IMR-90 (cell line): ENCODE data around the gene TRIO. TPM values are rescaled to one million over a fixed set of nuclear protein-coding genes. Genes with fewer than 3 reads are reported as not detected.

ENCODE experiments used
- ATAC-seq: fragments of 200-7000 bp; cut with Tn5 transposase; 2 replicates; pipeline ENCODE4 v1.9.1; 2020; ENCODE audit warnings: low read depth, mild to moderate bottlenecking, moderate library complexity
- BruUV-seq: library from RNA; stranded (reverse); fragments of 400-500 nt; replicated peaks from 2 replicates; lab custom pipeline; 2021; lab: Mats Ljungman, UMichigan
- CTCF ChIA-PET: fragments of 300-600 bp; formaldehyde crosslinking; extraction: SDS; loops from one replicate; lab custom pipeline; 2021; ENCODE audit warnings: antibody characterized with exemption; lab: Yijun Ruan, JAX
- POLR2A ChIA-PET: fragments of 300-600 bp; sonication (Branson Sonifier 250); formaldehyde crosslinking; loops from one replicate; lab custom pipeline; 2022; ENCODE audit warnings: antibody characterized with exemption; ENCODE audit not compliant: unreplicated experiment; lab: Charles Lee
- DNase-seq: peaks from one replicate; pipeline ENCODE4 v3.0.0; 2013
- H2AFZ ChIP-seq: replicated peaks from 2 replicates; pipeline ENCODE3; 2013; ENCODE audit warnings: low read length, mild to moderate bottlenecking; ENCODE audit not compliant: poor library complexity
- H2AK5ac ChIP-seq: 2 replicates; pipeline ENCODE4 v1.6.1; 2013; ENCODE audit warnings: low read depth, low read length, inconsistent platforms
- H2AK9ac ChIP-seq: replicated peaks from 2 replicates; pipeline ENCODE3; 2013; ENCODE audit warnings: mild to moderate bottlenecking, low read depth, low read length, moderate library complexity; ENCODE audit not compliant: poor library complexity
- H2BK120ac ChIP-seq: 2 replicates; pipeline ENCODE4 v1.6.1; 2013; ENCODE audit warnings: low read depth, low read length, inconsistent platforms
- H2BK15ac ChIP-seq: 3 replicates; pipeline ENCODE4 v1.6.1; 2013; ENCODE audit warnings: low read depth, low read length, inconsistent platforms
- H2BK20ac ChIP-seq: 2 replicates; pipeline ENCODE4 v1.6.1; 2013; ENCODE audit warnings: low read depth, mild to moderate bottlenecking, inconsistent platforms, low read length, moderate library complexity
- H2BK5ac ChIP-seq: 2 replicates; pipeline ENCODE4 v1.6.1; 2013; ENCODE audit warnings: mild to moderate bottlenecking, low read depth, low read length, inconsistent platforms; ENCODE audit not compliant: poor library complexity, severe bottlenecking
- H3K14ac ChIP-seq: replicated peaks from 2 replicates; pipeline ENCODE4 v1.6.1; 2013; ENCODE audit warnings: low read depth, low read length, inconsistent platforms
- H3K18ac ChIP-seq: 2 replicates; pipeline ENCODE4 v1.6.1; 2013; ENCODE audit warnings: low read depth, low read length, control low read depth
- H3K23ac ChIP-seq: 2 replicates; pipeline ENCODE4 v1.6.1; 2013; ENCODE audit warnings: low read depth, low read length, inconsistent platforms
- H3K27ac ChIP-seq: 2 replicates; pipeline ENCODE4 v1.5.1; 2013; ENCODE audit warnings: mild to moderate bottlenecking, control low read depth, low read length; ENCODE audit not compliant: insufficient read depth
- H3K27me3 ChIP-seq: 2 replicates; pipeline ENCODE4 v1.6.1; 2013; ENCODE audit warnings: low read length; ENCODE audit not compliant: control insufficient read depth, insufficient read depth
- H3K36me3 ChIP-seq: 2 replicates; pipeline ENCODE4 v1.6.1; 2013; ENCODE audit warnings: low read length, mixed read lengths; ENCODE audit not compliant: control insufficient read depth, insufficient read depth
- H3K4ac ChIP-seq: 2 replicates; pipeline ENCODE4 v1.6.1; 2013; ENCODE audit warnings: low read depth, low read length, inconsistent platforms
- H3K4me1 ChIP-seq: 2 replicates; pipeline ENCODE4 v1.6.1; 2013; ENCODE audit warnings: low read length, mixed read lengths; ENCODE audit not compliant: control insufficient read depth, insufficient read depth
- H3K4me2 ChIP-seq: 2 replicates; pipeline ENCODE4 v1.6.1; 2013; ENCODE audit warnings: low read depth, mild to moderate bottlenecking, control low read depth, low read length, moderate library complexity
- H3K4me3 ChIP-seq: 2 replicates; pipeline ENCODE4 v1.5.1; 2013; ENCODE audit warnings: low read depth, mild to moderate bottlenecking, control low read depth, low read length, moderate library complexity; ENCODE audit not compliant: insufficient read depth
- H3K56ac ChIP-seq: 2 replicates; pipeline ENCODE4 v1.6.1; 2013; ENCODE audit warnings: low read length, inconsistent platforms; ENCODE audit not compliant: insufficient read depth; ENCODE audit errors: extremely low read depth
- H3K79me1 ChIP-seq, 2 experiments: 2 replicates each; pipeline ENCODE4 v1.6.1; 2013; ENCODE audit warnings: low read length in 2 of 2, inconsistent platforms in 1 of 2, low read depth in 1 of 2
- H3K9ac ChIP-seq: 2 replicates; pipeline ENCODE4 v1.6.1; 2013; ENCODE audit warnings: low read depth, low read length, control low read depth
- H3K9me1 ChIP-seq: 2 replicates; pipeline ENCODE4 v1.6.1; 2013; ENCODE audit warnings: low read length, inconsistent platforms; ENCODE audit not compliant: insufficient read depth
- H3K9me3 ChIP-seq: 2 replicates; pipeline ENCODE4 v1.6.1; 2013; ENCODE audit warnings: low read length; ENCODE audit not compliant: control insufficient read depth, insufficient read depth
- H4K20me1 ChIP-seq: 2 replicates; pipeline ENCODE4 v1.6.1; 2013; ENCODE audit warnings: low read length, inconsistent platforms; ENCODE audit not compliant: insufficient read depth
- H4K5ac ChIP-seq: 2 replicates; pipeline ENCODE4 v1.6.1; 2013; ENCODE audit warnings: mild to moderate bottlenecking, low read depth, low read length, control low read depth
- H4K8ac ChIP-seq, 2 experiments: 2 replicates each; pipeline ENCODE4 v1.6.1; 2013; ENCODE audit warnings: low read depth in 2 of 2, low read length in 2 of 2, control low read depth in 1 of 2, inconsistent platforms in 1 of 2
- H4K91ac ChIP-seq: 2 replicates; pipeline ENCODE4 v1.6.1; 2013; ENCODE audit warnings: low read depth, low read length, inconsistent platforms; ENCODE audit not compliant: insufficient read depth
- MAFK ChIP-seq: IDR thresholded peaks from 2 replicates; pipeline ENCODE4 v1.6.1; 2012; ENCODE audit warnings: low read depth, low read length, improper control_type of control experiment
- WGBS, 2 experiments: methylation state at CpG; one replicate each; pipeline versions ENCODE4 v1.1.5 to v1.1.7; 2013; ENCODE audit warnings: missing lambda C conversion rate in 2 of 2; ENCODE audit not compliant: insufficient read length in 1 of 2; ENCODE audit errors: extremely low coverage in 2 of 2; 5-methylcytosine and 5-hydroxymethylcytosine counted together
- dilution Hi-C: fragments of 300-500 bp; cut with HindIII; formaldehyde crosslinking; loops from one replicate; pipeline ENCODE4 v1.14.3; 2018; ENCODE audit warnings: low sequenced_read_pairs; ENCODE audit not compliant: unreplicated experiment
- in situ Hi-C: fragments of 300-500 bp; cut with MboI; formaldehyde crosslinking; loops from 3 replicates; pipeline ENCODE4 v1.14.3; 2019; ENCODE audit warnings: low sequenced_read_pairs, inconsistent platforms, mixed read lengths
- intact Hi-C: fragments of 100-400 bp; cut with micrococcal nuclease; formaldehyde crosslinking; loops from 2 replicates; pipeline ENCODE4 v1.10.0; 2022
- polyA plus RNA-seq, 3 experiments: library from polyadenylated mRNA; depleted of rRNA; stranded (reverse); fragments of >200 nt; gene quantifications; 2 replicates each; pipeline ENCODE4 v1.2.3, GENCODE V29; 2012; ENCODE audit warnings: low replicate concordance in 1 of 3
- total RNA-seq: library from RNA; depleted of rRNA; stranded (reverse); fragments of >200 nt; gene quantifications from 2 replicates; pipeline ENCODE4 v1.2.3, GENCODE V29; 2012
- TF ChIP-seq, protein P1 (sequence below): conservative IDR thresholded peaks from 2 replicates; pipeline ENCODE4 v1.5.1; 2012; ENCODE audit warnings: mild to moderate bottlenecking, low read depth, low read length, improper control_type of control experiment

TRIO gene
- total and polyA plus RNA-seq, 2 of the 4 experiments (the other 2 are of a cell fraction): 206 to 522 TPM

- Histone ChIP-seq H3K27ac (peak overlapping the region; percentile 75), H3K79me1 (peaks cover 0 to 41% of the 10 kb centered on the region in 2 experiments; a peak in 2 of 4 replicates), H3K56ac (peak overlapping the region; percentile 29; the same call in 1 of the 2 replicates), H3K18ac (peak overlapping the region; percentile 66; the same call in 1 of the 2 replicates), H3K9me3 (peaks cover 4% of the 10 kb centered on the region; the same call in 1 of the 2 replicates), H3K23ac (peak overlapping the region; percentile 61), H3K9me1 (peaks cover 36% of the 10 kb centered on the region), H3K4me1 (peaks cover 49% of the 10 kb centered on the region), H3K9ac (peak overlapping the region; percentile 60), H3K4me3 (no peak overlapping the region), H4K8ac (peak overlapping the region; percentile 25 to 70; a peak in 3 of 4 replicates), H4K20me1 (peaks cover 96% of the 10 kb centered on the region), H3K14ac (peak overlapping the region; percentile 70), H3K4me2 (peak overlapping the region; percentile 74), H3K36me3 (peaks cover 15% of the 10 kb centered on the region), H2BK5ac (peak overlapping the region; percentile 70), H3K27me3 (no peaks in the 10 kb centered on the region), H3K4ac (peak overlapping the region; percentile 69), H4K5ac (peak overlapping the region; percentile 45), H2AK9ac (no peak overlapping the region), H4K91ac (peak overlapping the region; percentile 50; the same call in 1 of the 2 replicates), H2AFZ (peak overlapping the region; percentile 13), H2BK15ac (0 out of 3 replicates have a peak overlapping the region, but pooled peaks have one; percentile 1), H2BK120ac (peak overlapping the region; percentile 9; the same call in 1 of the 2 replicates), H2BK20ac (no peak overlapping the region), H2AK5ac (peak overlapping the region; percentile 20; the same call in 1 of the 2 replicates)
- ChIA-PET CTCF (no interaction called here), POLR2A (no interaction called here)
- WGBS, 2 experiments: no CpG with 5 or more reads among the region's 11 CpGs
- BruUV-seq: no TSS peak
- intact Hi-C loops (no loop called here), in situ Hi-C loops (no loop called here), dilution Hi-C loops (no loop called here)
- DNase-seq (no peak), ATAC-seq (peak; percentile 5; the same call in 1 of the 2 replicates)
- no peak for TF ChIP-seq MAFK
- TF ChIP-seq, protein P1, sequence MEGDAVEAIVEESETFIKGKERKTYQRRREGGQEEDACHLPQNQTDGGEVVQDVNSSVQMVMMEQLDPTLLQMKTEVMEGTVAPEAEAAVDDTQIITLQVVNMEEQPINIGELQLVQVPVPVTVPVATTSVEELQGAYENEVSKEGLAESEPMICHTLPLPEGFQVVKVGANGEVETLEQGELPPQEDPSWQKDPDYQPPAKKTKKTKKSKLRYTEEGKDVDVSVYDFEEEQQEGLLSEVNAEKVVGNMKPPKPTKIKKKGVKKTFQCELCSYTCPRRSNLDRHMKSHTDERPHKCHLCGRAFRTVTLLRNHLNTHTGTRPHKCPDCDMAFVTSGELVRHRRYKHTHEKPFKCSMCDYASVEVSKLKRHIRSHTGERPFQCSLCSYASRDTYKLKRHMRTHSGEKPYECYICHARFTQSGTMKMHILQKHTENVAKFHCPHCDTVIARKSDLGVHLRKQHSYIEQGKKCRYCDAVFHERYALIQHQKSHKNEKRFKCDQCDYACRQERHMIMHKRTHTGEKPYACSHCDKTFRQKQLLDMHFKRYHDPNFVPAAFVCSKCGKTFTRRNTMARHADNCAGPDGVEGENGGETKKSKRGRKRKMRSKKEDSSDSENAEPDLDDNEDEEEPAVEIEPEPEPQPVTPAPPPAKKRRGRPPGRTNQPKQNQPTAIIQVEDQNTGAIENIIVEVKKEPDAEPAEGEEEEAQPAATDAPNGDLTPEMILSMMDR: 0 out of 2 replicates have a peak, but pooled peaks have one; percentile 3
Measured at GRCh38 chr5:14258840-14259239, 115.7 kb downstream of the TRIO start.
